K562 (cell line): ENCODE measurements around the gene CTIF. TPM values are rescaled to one million over a fixed set of nuclear protein-coding genes. Genes with fewer than 3 reads are reported as not detected.

Experiments used
- ATAC-seq: fragments of 200-7000 bp; cut with Tn5 transposase; 3 replicates; pipeline ENCODE4 v1.9.1; 2020; ENCODE audit warnings: moderate library complexity
- BruUV-seq: library from RNA; stranded (reverse); fragments of 400-500 nt; replicated peaks from 2 replicates; lab custom pipeline; 2021; lab: Mats Ljungman, UMichigan
- CTCF ChIA-PET: fragments of 300-600 bp; formaldehyde crosslinking; extraction: SDS; loops from one replicate; lab custom pipeline; 2021; ENCODE audit warnings: low intra/inter-chr PET ratio; lab: Yijun Ruan, JAX
- POLR2A ChIA-PET: fragments of 300-600, 350-650 bp; sonication (Branson Sonifier 250); formaldehyde crosslinking; extraction: SDS; loops from one replicate; lab custom pipeline; 2021; ENCODE audit warnings: antibody characterized with exemption, inconsistent platforms; lab: Yijun Ruan, JAX
- DNase-seq, 4 experiments: peaks; one replicate each; pipeline versions ENCODE4 v3.0.0 to v3.0.0-alpha.2; 2011 to 2018; ENCODE audit warnings: low spot score in 3 of 4, mixed read lengths in 3 of 4; ENCODE audit errors: extremely low read depth in 1 of 4
- FAIRE-seq: peaks from 2 replicates; lab custom pipeline; 2011; peaks lifted over from hg19 to GRCh38; lab: Jason Lieb, UNC
- H2AFZ ChIP-seq: 2 replicates; pipeline ENCODE4 v1.6.0; 2011; ENCODE audit warnings: low read depth, low read length, control low read depth, inconsistent platforms
- H3K27ac ChIP-seq: fragments of 200-600 bp; 3 replicates; pipeline ENCODE4 v1.8.0; 2011; ENCODE audit warnings: low read depth, mild to moderate bottlenecking, control low read depth, inconsistent platforms, low read length, moderate library complexity, mixed read lengths; ENCODE audit errors: extremely low read depth
- H3K27me3 ChIP-seq, 2 experiments: fragments of 300-600 bp in 1 of 2; 2 replicates in 1 of 2; 3 replicates in 1 of 2; pipeline versions ENCODE4 v1.6.0 to v1.8.0; 2011; ENCODE audit warnings: inconsistent platforms in 2 of 2, low read length in 2 of 2, mild to moderate bottlenecking in 1 of 2, mixed read lengths in 1 of 2, moderate library complexity in 1 of 2; ENCODE audit not compliant: control insufficient read depth in 2 of 2, insufficient read depth in 2 of 2
- H3K36me3 ChIP-seq: fragments of 300-600 bp; 3 replicates; pipeline ENCODE4 v1.8.0; 2011; ENCODE audit warnings: mild to moderate bottlenecking, low read length, inconsistent platforms; ENCODE audit not compliant: control insufficient read depth, insufficient read depth
- H3K4me1 ChIP-seq, 2 experiments: fragments of 200-600 bp in 1 of 2; replicated peaks in 1 of 2; 2 replicates in 1 of 2; 3 replicates in 1 of 2; pipeline versions ENCODE4 v1.5.1 to v1.8.0; 2011; ENCODE audit warnings: inconsistent platforms in 2 of 2, low read length in 2 of 2, mild to moderate bottlenecking in 1 of 2, mixed read lengths in 1 of 2, moderate library complexity in 1 of 2; ENCODE audit not compliant: control insufficient read depth in 2 of 2, insufficient read depth in 2 of 2
- H3K4me2 ChIP-seq: 2 replicates; pipeline ENCODE4 v1.6.1; 2011; ENCODE audit warnings: low read length, control low read depth, inconsistent platforms, mixed read lengths; ENCODE audit not compliant: insufficient read depth
- H3K4me3 ChIP-seq: fragments of 200-600 bp; sonication (generic), shearing (Covaris generic); 2 replicates; pipeline ENCODE4 v1.5.1; 2016; ENCODE audit warnings: control low read depth, inconsistent platforms
- H3K79me2 ChIP-seq: fragments of 200-600 bp; 3 replicates; pipeline ENCODE4 v1.8.0; 2011; ENCODE audit warnings: low read length, inconsistent platforms; ENCODE audit not compliant: control insufficient read depth, insufficient read depth
- H3K9ac ChIP-seq, 2 experiments: 2 replicates each; pipeline versions ENCODE4 v1.6.0 to v1.6.1; 2011; ENCODE audit warnings: low read depth in 2 of 2, low read length in 2 of 2, control low read depth in 1 of 2, inconsistent platforms in 1 of 2, mild to moderate bottlenecking in 1 of 2, mixed read lengths in 1 of 2; ENCODE audit not compliant: insufficient read depth in 1 of 2
- H3K9me1 ChIP-seq: one replicate; pipeline ENCODE4 v1.6.0; 2011; ENCODE audit warnings: inconsistent platforms, mild to moderate bottlenecking, low read length, moderate library complexity; ENCODE audit not compliant: control insufficient read depth, insufficient read depth
- H3K9me3 ChIP-seq: replicated peaks from 2 replicates; pipeline ENCODE4 v1.5.1; 2011; ENCODE audit warnings: low read depth, low read length, inconsistent platforms; ENCODE audit not compliant: control insufficient read depth, insufficient read depth
- H4K20me1 ChIP-seq: replicated peaks from 2 replicates; pipeline ENCODE4 v1.6.1; 2011; ENCODE audit warnings: low read length, inconsistent platforms, mixed read lengths; ENCODE audit not compliant: control insufficient read depth, insufficient read depth
- ARID3A ChIP-seq: IDR thresholded peaks from 2 replicates; pipeline ENCODE4 v1.6.1; 2012; ENCODE audit warnings: low read depth, low read length, improper control_type of control experiment, borderline replicate concordance
- ESRRB ChIP-seq: fragments of 250-450 bp; sonication (Bioruptor Pico); IDR thresholded peaks from 2 replicates; pipeline ENCODE4 v1.5.0; 2020; ENCODE audit warnings: mild to moderate bottlenecking, moderate library complexity, borderline replicate concordance
- MNT ChIP-seq, 2 experiments: fragments of 450-650 bp; conservative IDR thresholded peaks; 2 replicates each; pipeline ENCODE4 v1.6.1; 2017; ENCODE audit warnings: mild to moderate bottlenecking in 2 of 2, moderate library complexity in 2 of 2
- NFIC ChIP-seq: fragments of 450-650 bp; IDR thresholded peaks from 2 replicates; pipeline ENCODE4 v1.6.1; 2017; ENCODE audit warnings: mild to moderate bottlenecking, inconsistent platforms
- RNF2 ChIP-seq: sonication (generic); IDR thresholded peaks from 2 replicates; pipeline ENCODE4 v1.6.1; 2016
- SRSF9 ChIP-seq: fragments of 200-400 bp; formaldehyde crosslinking; IDR thresholded peaks from 2 replicates; pipeline ENCODE4 v1.6.1; 2017; ENCODE audit warnings: low read depth, low read length, borderline replicate concordance
- TBL1XR1 ChIP-seq, 2 experiments: IDR thresholded peaks; 2 replicates each; pipeline ENCODE4 v1.6.1; 2012; ENCODE audit warnings: improper control_type of control experiment in 2 of 2, low read length in 2 of 2, mild to moderate bottlenecking in 1 of 2
- ZNF277 ChIP-seq: fragments of 250-450 bp; sonication (Bioruptor Pico); IDR thresholded peaks from 2 replicates; pipeline ENCODE4 v1.8.0; 2022; ENCODE audit warnings: inconsistent platforms, mild to moderate bottlenecking, moderate library complexity, borderline replicate concordance
- WGBS: fragments of 100-300 bp; shearing (Covaris generic); methylation state at CpG from one replicate; pipeline ENCODE4 v1.1.6; 2016; ENCODE audit warnings: low coverage, mixed read lengths; ENCODE audit not compliant: insufficient coverage; ENCODE audit errors: missing lambda C conversion rate; 5-methylcytosine and 5-hydroxymethylcytosine counted together
- in situ Hi-C: fragments of 300-500 bp; cut with MboI; formaldehyde crosslinking; loops from 4 replicates; pipeline ENCODE4 v1.15.0; 2018; ENCODE audit warnings: inconsistent platforms, mixed read lengths
- intact Hi-C: fragments of 100-400 bp; cut with micrococcal nuclease; formaldehyde crosslinking; loops from 2 replicates; pipeline ENCODE4 v1.14.2; 2022
- polyA plus RNA-seq, 8 experiments: library from polyadenylated mRNA; depleted of rRNA in 4 of 8; stranded (reverse) in 5 of 8; unstranded in 3 of 8; fragments of >200 nt; fragmentation: Nextera tagmentation in 2 of 8; fragmentation: Illumina TruSeq in 1 of 8; extraction: Ambion mirVana in 2 of 8; extraction: Trizol in 1 of 8; gene quantifications; 2 replicates each; pipeline versions ENCODE4 v1.2.1 to v1.2.3, GENCODE V29; 2011 to 2014; ENCODE audit warnings: inconsistent platforms in 1 of 8, missing spikeins in 1 of 8
- total RNA-seq, 7 experiments: library from RNA; depleted of rRNA in 6 of 7; stranded (reverse); fragments of >200 nt in 6 of 7; fragmentation: Illumina TruSeq in 2 of 7; extraction: Trizol in 2 of 7; gene quantifications; 2 replicates each; pipeline versions ENCODE4 v1.2.1 to v1.2.3, GENCODE V29; 2011 to 2021; ENCODE audit warnings: low replicate concordance in 1 of 7
- TF ChIP-seq, protein P1 (sequence below): sonication (generic); formaldehyde crosslinking; IDR thresholded peaks from 2 replicates; pipeline ENCODE4 v1.8.0; 2022; ENCODE audit warnings: mild to moderate bottlenecking, missing genetic modification reagents
- TF ChIP-seq, protein P2 (sequence below): sonication (generic); formaldehyde crosslinking; IDR thresholded peaks from 2 replicates; pipeline ENCODE4 v1.8.0; 2022; ENCODE audit warnings: mild to moderate bottlenecking, missing genetic modification reagents
- TF ChIP-seq, protein P3 (sequence below): fragments of 250-450 bp; sonication (Bioruptor Pico); IDR thresholded peaks from 2 replicates; pipeline ENCODE4 v1.8.0; 2021; ENCODE audit warnings: borderline replicate concordance, mild to moderate bottlenecking, moderate library complexity; ENCODE audit not compliant: poor library complexity, severe bottlenecking

The CTIF gene
- total and polyA plus RNA-seq, 9 of the 15 experiments (the other 6 are each of a cell fraction or from before 2014, with no cell fraction given), result 0.17 to 11.5 (median 2.2) TPM

- TF ChIP-seq, protein P1, sequence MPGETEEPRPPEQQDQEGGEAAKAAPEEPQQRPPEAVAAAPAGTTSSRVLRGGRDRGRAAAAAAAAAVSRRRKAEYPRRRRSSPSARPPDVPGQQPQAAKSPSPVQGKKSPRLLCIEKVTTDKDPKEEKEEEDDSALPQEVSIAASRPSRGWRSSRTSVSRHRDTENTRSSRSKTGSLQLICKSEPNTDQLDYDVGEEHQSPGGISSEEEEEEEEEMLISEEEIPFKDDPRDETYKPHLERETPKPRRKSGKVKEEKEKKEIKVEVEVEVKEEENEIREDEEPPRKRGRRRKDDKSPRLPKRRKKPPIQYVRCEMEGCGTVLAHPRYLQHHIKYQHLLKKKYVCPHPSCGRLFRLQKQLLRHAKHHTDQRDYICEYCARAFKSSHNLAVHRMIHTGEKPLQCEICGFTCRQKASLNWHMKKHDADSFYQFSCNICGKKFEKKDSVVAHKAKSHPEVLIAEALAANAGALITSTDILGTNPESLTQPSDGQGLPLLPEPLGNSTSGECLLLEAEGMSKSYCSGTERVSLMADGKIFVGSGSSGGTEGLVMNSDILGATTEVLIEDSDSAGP, result no peak
- TF ChIP-seq ZNF277 (CRISPR knock-in tag) (no peak), SRSF9 (no peak), MNT (conservative IDR thresholded peaks at IDR 0.05) (no peak), NFIC (no peak)
Measured at GRCh38 chr18:48629730-48630324, 91.0 kb downstream of the CTIF start (continued).

- FAIRE-seq (no peak), DNase-seq (no peak), ATAC-seq (no peak)
- Histone ChIP-seq H3K36me3 (no peaks in the 10 kb centered on the region), H3K4me1 (no peaks in the 10 kb centered on the region), H3K4me2 (no peak overlapping the region), H3K4me3 (no peak overlapping the region), H3K27ac (no peak overlapping the region), H3K27me3 (no peaks in the 10 kb centered on the region), H4K20me1 (no peaks in the 10 kb centered on the region; the same call in 1 of the 2 replicates), H3K79me2 (no peaks in the 10 kb centered on the region), H3K9me1 (no peaks in the 10 kb centered on the region), H3K9ac (no peak overlapping the region), H2AFZ (no peak overlapping the region), H3K9me3 (no peaks in the 10 kb centered on the region)
- POLR2A ChIA-PET, result no interaction called here
- BruUV-seq, result no TSS peak
- in situ Hi-C loops, result no loop called here
- intact Hi-C loops, result no loop called here
- CTCF ChIA-PET, result no interaction called here
- WGBS, result 37% methylated on average over 2 of the region's 6 CpGs
- TF ChIP-seq TBL1XR1 (IDR thresholded peaks at IDR 0.05; ENCODE audit: low read length in 2 of 2) (no peak), RNF2 (no peak), ARID3A (no peak), ESRRB (CRISPR knock-in tag) (no peak)
- TF ChIP-seq, protein P2, sequence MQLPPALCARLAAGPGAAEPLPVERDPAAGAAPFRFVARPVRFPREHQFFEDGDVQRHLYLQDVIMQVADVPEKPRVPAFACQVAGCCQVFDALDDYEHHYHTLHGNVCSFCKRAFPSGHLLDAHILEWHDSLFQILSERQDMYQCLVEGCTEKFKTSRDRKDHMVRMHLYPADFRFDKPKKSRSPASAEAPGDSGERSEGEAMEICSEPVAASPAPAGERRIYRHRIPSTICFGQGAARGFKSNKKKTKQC, result no peak
- TF ChIP-seq, protein P3, sequence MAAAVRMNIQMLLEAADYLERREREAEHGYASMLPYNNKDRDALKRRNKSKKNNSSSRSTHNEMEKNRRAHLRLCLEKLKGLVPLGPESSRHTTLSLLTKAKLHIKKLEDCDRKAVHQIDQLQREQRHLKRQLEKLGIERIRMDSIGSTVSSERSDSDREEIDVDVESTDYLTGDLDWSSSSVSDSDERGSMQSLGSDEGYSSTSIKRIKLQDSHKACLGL, result no peak
Measured at GRCh38 chr18:48631851-48632250, 93.0 kb downstream of the CTIF start.
